Measurements from ENCODE around the gene SPEM1.

Gene SPEM1

GRCh38 chr17:7442142-7442541 is 22.0 kb downstream of the SPEM1 start:
- H3K36me3 ChIP-seq (ENCODE audit: control insufficient read depth, insufficient read depth, low read length) = no peaks in the 10 kb centered on the region
- no peaks in the 10 kb centered on the region for H3K9me3 ChIP-seq (ENCODE audit: control insufficient read depth, low read length)
- H3K4me1 ChIP-seq (ENCODE audit: control insufficient read depth, insufficient read depth, low read length, poor library complexity, severe bottlenecking) = peaks cover 19% of the 10 kb centered on the region
- H3K4me3 ChIP-seq (ENCODE audit: extremely low read depth, insufficient read depth, low read length, poor library complexity, severe bottlenecking) = no peak overlapping the region
- H3K27ac ChIP-seq (ENCODE audit: low read depth, low read length, severe bottlenecking) = no peak overlapping the region
- WGBS, 2 experiments (ENCODE audit: insufficient coverage in 2 of 2) = 100% methylated on average over 2 of the region's 2 CpGs

- no peak overlapping the region for H3K27ac ChIP-seq (ENCODE audit: low read depth, low read length, severe bottlenecking)
- 81 to 83% methylated on average over 5 to 7 of the region's 7 CpGs for WGBS, 2 experiments (ENCODE audit: insufficient coverage in 2 of 2)
- H3K4me1 ChIP-seq (ENCODE audit: control insufficient read depth, insufficient read depth, low read length, poor library complexity, severe bottlenecking) = peaks cover 9% of the 10 kb centered on the region
- no peaks in the 10 kb centered on the region for H3K36me3 ChIP-seq (ENCODE audit: control insufficient read depth, insufficient read depth, low read length)
- no peak overlapping the region for H3K4me3 ChIP-seq (ENCODE audit: extremely low read depth, insufficient read depth, low read length, poor library complexity, severe bottlenecking)
- H3K9me3 ChIP-seq (ENCODE audit: control insufficient read depth, low read length) = no peaks in the 10 kb centered on the region
Observed at GRCh38 chr17:7443499-7444485, 23.7 kb downstream of the SPEM1 start.

GRCh38 chr17:7444682-7445618 is 24.8 kb downstream of the SPEM1 start, which contains the start of gene CHRNB1:
TSS of gene CHRNB1 (plus strand) at chr17:7445061. CDS start at chr17:7445128, 67 bp downstream.
- Histone ChIP-seq H3K9me3 (ENCODE audit: control insufficient read depth, low read length) (no peaks in the 10 kb centered on the region), H3K36me3 (ENCODE audit: control insufficient read depth, insufficient read depth, low read length) (no peaks in the 10 kb centered on the region), H3K4me1 (ENCODE audit: control insufficient read depth, insufficient read depth, low read length, poor library complexity, severe bottlenecking) (peaks cover 9% of the 10 kb centered on the region), H3K4me3 (ENCODE audit: extremely low read depth, insufficient read depth, low read length, poor library complexity, severe bottlenecking) (peak within 1 kb of the TSS; percentile 44), H3K27ac (ENCODE audit: low read depth, low read length, severe bottlenecking) (peak within 1 kb of the TSS; percentile 45)
- WGBS, 2 experiments (ENCODE audit: insufficient coverage in 2 of 2) = 2 to 5% methylated on average over 45 to 47 of the region's 51 CpGs

GRCh38 chr17:7445619-7445968 is 25.5 kb downstream of the SPEM1 start:
- Histone ChIP-seq H3K36me3 (ENCODE audit: control insufficient read depth, insufficient read depth, low read length) (no peaks in the 10 kb centered on the region), H3K4me3 (ENCODE audit: extremely low read depth, insufficient read depth, low read length, poor library complexity, severe bottlenecking) (peak overlapping the region; percentile 44), H3K4me1 (ENCODE audit: control insufficient read depth, insufficient read depth, low read length, poor library complexity, severe bottlenecking) (peaks cover 9% of the 10 kb centered on the region), H3K27ac (ENCODE audit: low read depth, low read length, severe bottlenecking) (peak overlapping the region; percentile 45), H3K9me3 (ENCODE audit: control insufficient read depth, low read length) (no peaks in the 10 kb centered on the region)
- 2 to 5% methylated on average over 7 to 13 of the region's 16 CpGs for WGBS, 2 experiments (ENCODE audit: insufficient coverage in 2 of 2)

- Histone ChIP-seq H3K9me3 (ENCODE audit: control insufficient read depth, low read length) (no peaks in the 10 kb centered on the region), H3K36me3 (ENCODE audit: control insufficient read depth, insufficient read depth, low read length) (no peaks in the 10 kb centered on the region), H3K4me3 (ENCODE audit: extremely low read depth, insufficient read depth, low read length, poor library complexity, severe bottlenecking) (no peak overlapping the region), H3K4me1 (ENCODE audit: control insufficient read depth, insufficient read depth, low read length, poor library complexity, severe bottlenecking) (peaks cover 4% of the 10 kb centered on the region), H3K27ac (ENCODE audit: low read depth, low read length, severe bottlenecking) (no peak overlapping the region)
- 89 to 100% methylated on average over 1 to 4 of the region's 7 CpGs for WGBS, 2 experiments (ENCODE audit: insufficient coverage in 2 of 2)
Observed at GRCh38 chr17:7448461-7448860, 28.3 kb downstream of the SPEM1 start.

- Histone ChIP-seq H3K4me3 (ENCODE audit: extremely low read depth, insufficient read depth, low read length, poor library complexity, severe bottlenecking) (no peak overlapping the region), H3K27ac (ENCODE audit: low read depth, low read length, severe bottlenecking) (no peak overlapping the region), H3K4me1 (ENCODE audit: control insufficient read depth, insufficient read depth, low read length, poor library complexity, severe bottlenecking) (no peaks in the 10 kb centered on the region), H3K9me3 (ENCODE audit: control insufficient read depth, low read length) (no peaks in the 10 kb centered on the region), H3K36me3 (ENCODE audit: control insufficient read depth, insufficient read depth, low read length) (peaks cover 30% of the 10 kb centered on the region)
- no CpG with 5 or more reads among the region's 3 CpGs for WGBS, 2 experiments (ENCODE audit: insufficient coverage in 2 of 2)
Observed at GRCh38 chr17:7459961-7460545, 39.9 kb downstream of the SPEM1 start.

GRCh38 chr17:7460850-7461660 is 40.9 kb downstream of the SPEM1 start:
- peaks cover 38% of the 10 kb centered on the region for H3K36me3 ChIP-seq (ENCODE audit: control insufficient read depth, insufficient read depth, low read length)
- H3K27ac ChIP-seq (ENCODE audit: low read depth, low read length, severe bottlenecking) = no peak overlapping the region
- H3K4me3 ChIP-seq (ENCODE audit: extremely low read depth, insufficient read depth, low read length, poor library complexity, severe bottlenecking) = no peak overlapping the region
- WGBS, 2 experiments (ENCODE audit: insufficient coverage in 2 of 2) = 87 to 88% methylated on average over 5 to 7 of the region's 7 CpGs
- H3K4me1 ChIP-seq (ENCODE audit: control insufficient read depth, insufficient read depth, low read length, poor library complexity, severe bottlenecking) = no peaks in the 10 kb centered on the region
- no peaks in the 10 kb centered on the region for H3K9me3 ChIP-seq (ENCODE audit: control insufficient read depth, low read length)

- Histone ChIP-seq H3K4me3 (ENCODE audit: extremely low read depth, insufficient read depth, low read length, poor library complexity, severe bottlenecking) (no peak overlapping the region), H3K9me3 (ENCODE audit: control insufficient read depth, low read length) (no peaks in the 10 kb centered on the region), H3K27ac (ENCODE audit: low read depth, low read length, severe bottlenecking) (no peak overlapping the region), H3K4me1 (ENCODE audit: control insufficient read depth, insufficient read depth, low read length, poor library complexity, severe bottlenecking) (no peaks in the 10 kb centered on the region), H3K36me3 (ENCODE audit: control insufficient read depth, insufficient read depth, low read length) (peaks cover 53% of the 10 kb centered on the region)
- WGBS, 2 experiments (ENCODE audit: insufficient coverage in 2 of 2) = 93 to 97% methylated on average over 33 to 36 of the region's 44 CpGs
Observed at GRCh38 chr17:7462474-7463371, 42.6 kb downstream of the SPEM1 start.

GRCh38 chr17:7463372-7463846 is 43.3 kb downstream of the SPEM1 start:
- H3K4me1 ChIP-seq (ENCODE audit: control insufficient read depth, insufficient read depth, low read length, poor library complexity, severe bottlenecking) = no peaks in the 10 kb centered on the region
- 96 to 97% methylated on average over 10 of the region's 14 CpGs for WGBS, 2 experiments (ENCODE audit: insufficient coverage in 2 of 2)
- H3K4me3 ChIP-seq (ENCODE audit: extremely low read depth, insufficient read depth, low read length, poor library complexity, severe bottlenecking) = no peak overlapping the region
- H3K9me3 ChIP-seq (ENCODE audit: control insufficient read depth, low read length) = no peaks in the 10 kb centered on the region
- no peak overlapping the region for H3K27ac ChIP-seq (ENCODE audit: low read depth, low read length, severe bottlenecking)
- peaks cover 55% of the 10 kb centered on the region for H3K36me3 ChIP-seq (ENCODE audit: control insufficient read depth, insufficient read depth, low read length)

Measured in mesodermal cell (in vitro differentiated cells).